Stimulated activated CD8-positive, alpha-beta memory T cell treated with anti-CD3 and anti-CD28 coated beads, Interleukin-15, amount 100 ng/mL, for 4 hours (primary cell): Measurements from ENCODE around the gene TTC7B.

Source experiments
- DNase-seq, 2 donors: peaks; one replicate each; pipeline ENCODE4 v3.0.0-alpha.2; 2020; ENCODE audit warnings: low read depth in 2 of 2

Gene TTC7B

DNA sequence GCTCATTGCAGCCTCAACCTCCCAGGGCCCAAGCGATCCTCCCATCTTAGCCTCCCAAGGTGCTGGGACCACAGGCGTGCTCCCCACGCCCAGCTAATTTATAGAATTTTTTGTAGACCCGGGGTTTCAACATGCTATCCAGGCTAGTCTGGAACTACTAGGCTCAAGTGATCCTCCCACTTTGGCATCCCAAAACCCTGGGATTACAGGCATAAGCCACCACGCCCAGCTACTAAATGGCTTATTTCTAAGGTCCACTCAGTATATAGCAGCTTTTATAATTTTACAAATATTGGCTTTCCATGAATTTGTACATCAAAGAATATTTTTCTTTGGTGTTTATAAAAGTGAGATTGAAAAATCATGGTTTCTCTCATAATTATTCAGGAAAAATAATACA is 167.8 kb downstream of the TTC7B start:
- no peak for DNase-seq

DNA sequence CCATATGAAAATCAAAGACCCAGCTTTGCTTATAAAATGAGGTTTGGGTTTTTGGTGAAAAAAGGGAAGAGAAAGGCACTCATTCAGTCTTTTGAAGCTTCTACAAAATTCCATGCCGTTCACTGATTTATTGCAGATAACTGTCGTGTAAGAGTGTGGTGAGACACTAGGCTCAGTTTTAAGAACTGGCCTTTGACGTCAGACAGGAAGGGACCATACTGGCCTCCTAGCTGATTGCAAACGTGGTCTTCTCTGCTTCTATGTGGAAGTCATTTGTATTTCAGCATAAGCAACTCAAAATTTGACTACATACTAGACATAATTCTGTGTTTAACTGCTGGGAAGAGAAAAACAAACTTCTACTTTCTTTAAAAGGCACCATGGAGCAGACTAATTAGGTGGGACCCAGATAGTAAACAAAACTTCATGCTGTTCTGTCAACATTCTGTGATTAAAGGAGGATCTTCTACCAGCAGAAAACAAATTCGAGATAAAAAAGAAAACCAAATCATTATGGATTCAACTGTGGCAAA is 168.7 kb downstream of the TTC7B start:
- DNase-seq: no peak

DNA sequence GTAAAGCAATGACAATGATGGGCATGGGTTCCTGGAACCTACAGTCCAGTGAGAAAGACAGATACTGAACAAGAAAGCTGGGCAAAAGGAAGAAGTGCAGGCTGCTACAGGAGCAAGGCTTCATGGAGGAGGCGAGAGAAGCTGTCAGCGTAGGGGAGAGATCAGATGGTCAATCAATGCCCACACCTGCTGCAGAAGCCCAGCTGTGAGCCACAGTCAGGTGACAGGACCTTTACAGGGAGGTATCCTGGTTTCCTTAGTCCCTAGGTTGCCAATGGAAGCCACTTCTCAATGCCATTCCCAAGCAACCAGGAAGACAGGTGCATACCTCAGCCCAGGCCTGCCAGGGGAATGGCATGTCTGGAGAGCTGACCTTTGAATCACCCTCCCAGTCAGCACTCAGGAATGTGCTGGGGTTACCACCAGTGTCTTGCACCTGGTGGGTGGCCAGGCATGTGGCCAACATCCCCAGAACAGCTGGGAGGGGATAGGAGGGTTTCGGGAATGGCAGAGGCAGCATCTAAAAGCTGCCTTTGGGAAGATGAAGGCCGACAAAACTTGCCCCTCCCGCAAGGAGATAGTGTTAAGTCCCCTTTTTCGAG is 170.3 kb downstream of the TTC7B start:
- DNase-seq: no peak

DNA sequence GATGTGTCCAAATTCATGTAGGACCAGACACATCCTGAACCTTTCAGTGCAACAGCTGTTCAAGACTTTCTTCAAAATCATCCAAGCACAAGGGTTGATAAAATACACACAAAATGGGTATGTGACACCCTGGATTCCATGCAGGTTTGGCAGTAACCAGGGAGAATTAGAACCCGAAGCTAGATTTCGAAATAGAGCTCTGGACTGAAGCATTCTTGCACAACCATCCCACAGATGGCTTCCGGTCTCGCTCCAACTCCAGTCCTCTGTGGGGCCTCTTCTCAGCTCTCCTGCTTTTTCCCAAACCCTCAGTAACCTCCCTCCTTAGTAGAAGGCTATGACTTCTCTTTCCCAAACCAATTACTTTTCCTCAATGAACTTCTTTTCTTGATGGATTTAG is 171.3 kb downstream of the TTC7B start:
- no peak for DNase-seq

GRCh38 chr14:90643982-90644670 is 172.1 kb downstream of the TTC7B start:
- DNase-seq: no peak

DNA sequence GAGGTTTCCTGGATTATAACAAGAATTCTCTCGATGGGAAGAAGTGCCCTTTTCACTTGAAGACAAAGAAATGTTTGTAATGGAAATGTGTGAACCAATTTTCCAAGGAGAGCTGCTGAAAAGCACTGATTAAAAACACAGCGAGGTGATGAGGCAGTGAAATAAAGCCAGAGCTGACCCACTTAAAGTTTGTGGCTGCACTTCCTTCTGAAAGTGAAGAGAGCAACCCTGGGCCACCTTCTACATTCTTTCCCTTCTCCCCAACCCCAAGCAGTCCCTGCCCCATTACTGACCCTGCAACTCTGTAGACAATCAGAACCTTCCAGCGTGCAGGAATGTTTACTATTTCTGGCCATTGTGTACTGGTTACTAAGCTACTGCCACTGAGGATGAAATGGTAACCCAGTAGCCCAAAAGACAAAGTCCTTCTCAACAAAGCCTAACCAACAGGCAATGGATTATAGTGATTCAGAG is 173.9 kb downstream of the TTC7B start:
- DNase-seq: no peak

- DNase-seq: no peak
Observed at GRCh38 chr14:90641615-90642243, 174.5 kb downstream of the TTC7B start.

DNA sequence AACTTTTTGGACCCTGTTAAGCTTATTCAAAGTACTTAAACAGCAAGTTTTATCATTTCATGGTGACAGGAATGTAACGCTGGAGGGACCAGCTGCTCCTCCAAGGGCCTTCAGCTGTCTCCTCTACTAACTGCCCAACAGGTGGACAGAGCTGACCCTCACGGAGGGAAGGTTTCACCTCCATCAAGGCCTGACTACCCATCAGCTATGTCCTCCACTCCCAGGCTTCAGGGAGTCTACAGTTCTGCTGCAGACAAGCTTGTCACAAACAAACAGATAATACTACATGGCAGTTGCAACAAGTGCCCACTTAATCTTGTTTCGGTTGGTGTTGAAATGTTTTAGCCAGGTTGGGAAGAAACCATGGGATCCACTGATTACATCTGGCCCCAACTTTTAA is 175.1 kb downstream of the TTC7B start:
- DNase-seq: no peak

GRCh38 chr14:90639641-90640040 is 176.6 kb downstream of the TTC7B start:
- DNase-seq: no peak

GRCh38 chr14:90632871-90633270 is 183.4 kb downstream of the TTC7B start:
- no peak for DNase-seq

DNA sequence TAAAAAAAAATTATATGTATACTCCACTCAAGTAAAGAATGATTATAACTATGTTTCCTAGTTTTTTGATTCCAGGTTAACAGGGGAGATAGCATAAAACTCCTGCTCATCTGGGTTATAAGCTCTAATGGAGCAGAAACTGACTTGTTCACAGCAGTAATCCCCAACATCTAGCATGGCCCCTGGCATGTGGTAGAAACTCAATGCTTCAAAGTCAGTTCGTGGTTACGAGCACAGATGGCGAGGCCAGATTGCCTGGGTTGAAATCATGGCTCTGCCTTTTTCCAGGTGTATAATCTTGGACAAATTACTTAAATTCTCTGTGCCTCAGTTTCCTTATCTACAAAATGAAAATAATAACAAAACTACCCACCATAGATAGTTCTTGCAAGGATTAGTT is 183.8 kb downstream of the TTC7B start:
- no peak for DNase-seq

DNA sequence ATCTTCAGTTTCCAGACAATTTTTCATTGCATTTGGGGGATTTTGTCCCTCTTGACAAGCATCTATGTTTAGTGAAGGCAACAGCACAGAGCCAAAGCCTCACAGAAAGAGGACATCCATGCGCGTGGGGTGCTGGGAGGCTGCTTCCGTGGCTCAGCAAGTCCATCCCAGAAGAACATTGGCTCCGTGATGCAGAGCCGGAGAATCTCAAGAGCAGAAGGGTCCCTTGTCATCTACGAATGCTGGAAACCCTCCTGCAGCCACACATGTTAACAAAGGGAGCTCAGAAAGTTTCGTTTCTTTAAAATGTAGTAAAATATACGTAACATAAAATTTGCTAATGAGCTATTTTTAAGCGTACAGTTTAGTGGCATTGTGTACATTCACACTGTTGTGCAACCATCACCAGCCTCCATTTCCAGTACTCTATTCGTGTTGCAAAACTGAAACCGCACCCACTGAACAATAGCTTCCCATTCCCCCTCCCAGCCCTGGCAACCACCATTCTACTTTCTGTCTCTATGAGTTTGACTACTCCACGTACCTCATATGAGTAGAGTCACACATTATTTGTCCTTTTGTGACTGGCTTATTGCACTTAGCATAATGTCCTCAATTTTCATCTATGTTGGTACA is 185.9 kb downstream of the TTC7B start:
- no peak for DNase-seq

- DNase-seq: no peak
Observed at GRCh38 chr14:90629471-90629870, 186.8 kb downstream of the TTC7B start.

- DNase-seq: no peak
Observed at GRCh38 chr14:90628825-90629224, 187.4 kb downstream of the TTC7B start.

DNA sequence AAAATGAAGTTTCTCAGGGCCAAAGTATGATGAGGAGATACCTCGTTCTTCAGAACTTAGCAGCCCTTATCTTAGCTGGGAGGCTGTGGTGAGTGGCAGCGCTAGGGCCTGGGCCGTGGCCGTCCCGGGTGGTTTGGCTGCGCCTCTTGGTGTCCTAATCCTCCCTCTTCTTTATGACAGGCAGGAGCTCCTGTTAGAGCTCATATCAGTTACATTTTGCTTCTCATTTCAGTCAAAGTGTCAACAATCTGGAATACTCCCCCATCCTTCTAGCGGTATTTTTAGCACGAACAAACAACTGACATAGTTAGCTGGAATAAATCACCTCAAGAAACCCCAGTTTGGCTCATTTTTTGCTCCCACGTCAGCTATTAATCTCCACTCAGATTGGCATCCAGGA is 188.8 kb downstream of the TTC7B start:
- no peak for DNase-seq

- DNase-seq: no peak
Observed at GRCh38 chr14:90626550-90626949, 189.7 kb downstream of the TTC7B start.

GRCh38 chr14:90625445-90625844 is 190.8 kb downstream of the TTC7B start:
- no peak for DNase-seq

DNA sequence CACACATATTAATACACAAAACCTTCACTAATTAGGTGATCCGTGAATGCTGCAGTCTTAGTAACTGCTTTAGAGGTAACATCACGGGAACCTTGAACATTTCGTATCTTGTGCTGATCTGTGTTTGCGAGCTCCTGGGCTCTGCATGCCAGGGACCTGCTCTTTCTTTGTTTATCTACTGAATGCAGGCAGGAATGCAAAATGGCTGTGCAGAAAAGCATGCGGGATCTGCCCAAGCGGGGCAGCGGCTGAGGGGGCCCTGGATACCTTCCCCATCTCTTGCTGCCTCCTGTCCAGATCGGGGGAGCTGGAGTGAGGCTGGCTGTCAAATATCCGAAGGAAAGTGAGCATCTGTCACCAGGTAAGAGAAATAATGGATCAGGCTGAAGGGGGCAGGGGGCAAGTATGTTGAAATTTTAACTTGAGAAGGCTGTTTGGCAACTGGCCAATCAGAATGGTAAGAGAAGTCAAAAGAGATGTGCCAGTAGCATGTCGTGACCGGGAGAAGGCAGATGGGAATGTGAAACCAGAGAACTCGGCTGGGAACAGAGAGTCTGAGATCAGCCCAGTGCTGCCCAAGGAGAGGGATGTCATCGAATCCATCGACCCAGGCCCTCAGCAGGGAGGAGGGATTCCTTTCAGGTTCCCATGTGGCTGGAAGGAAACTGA is 191.4 kb downstream of the TTC7B start:
- no peak for DNase-seq

DNA sequence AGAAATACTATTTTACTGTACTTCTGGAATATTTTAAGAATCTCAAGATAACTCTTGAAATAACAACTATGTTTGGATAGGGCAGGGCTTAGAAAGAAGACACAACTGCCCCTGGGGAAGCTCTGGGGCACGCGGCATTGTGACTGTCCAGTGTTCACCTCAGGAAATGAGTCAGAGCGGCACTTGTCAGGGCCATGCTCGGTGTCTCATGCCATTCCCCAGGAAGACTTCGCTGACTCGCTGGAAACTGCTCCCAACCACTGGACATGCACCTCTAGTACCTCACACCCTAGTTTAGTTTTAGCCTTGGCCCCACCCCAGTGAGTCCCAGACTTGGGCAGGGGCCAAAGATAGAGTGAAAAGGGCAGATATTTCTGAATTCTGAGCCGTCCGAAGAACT is 192.0 kb downstream of the TTC7B start:
- no peak for DNase-seq

- DNase-seq: no peak
Observed at GRCh38 chr14:90621201-90621600, 195.0 kb downstream of the TTC7B start.

- no peak for DNase-seq
Observed at GRCh38 chr14:90620568-90621077, 195.6 kb downstream of the TTC7B start.

DNA sequence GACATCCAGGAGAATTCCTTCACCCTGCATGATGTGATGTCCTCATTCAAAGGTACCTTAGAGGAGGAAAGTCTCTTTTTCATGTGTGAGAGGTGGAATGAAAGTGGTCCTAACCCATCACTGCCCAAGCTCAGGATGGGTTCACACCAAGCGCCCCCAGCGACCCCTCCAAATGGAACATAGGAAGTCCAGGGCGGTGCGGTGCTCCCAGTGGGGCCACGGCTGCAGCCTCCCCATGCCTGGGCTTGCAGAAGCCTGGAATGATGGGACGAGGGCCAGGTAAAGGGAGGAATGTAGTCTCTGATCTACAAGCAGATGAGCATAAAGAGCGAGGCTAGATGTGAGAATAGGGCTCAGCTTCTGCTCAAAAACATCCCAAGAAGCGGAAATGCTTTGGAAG is 196.3 kb downstream of the TTC7B start:
- DNase-seq: no peak
